Activated CD4-positive, alpha-beta T cell treated with anti-CD3 and anti-CD28 coated beads for 48 hours (primary cell): ENCODE results near the gene LHX4.
"Not testable (repeated sequence)": the region's sequence is repeated elsewhere in the genome, so short reads cannot be mapped to it uniquely, and the experiment has no call there.

Experiments
- DNase-seq: peaks from one replicate; pipeline ENCODE4 v3.0.0-alpha.2; 2020

Gene LHX4

GRCh38 chr1:180198196-180198595, 31.9 kb upstream of the LHX4 start:
- DNase-seq, result no peak

GRCh38 chr1:180198611-180199010, 31.5 kb upstream of the LHX4 start:
- no peak for DNase-seq

GRCh38 chr1:180199018-180199417, 31.0 kb upstream of the LHX4 start:
- DNase-seq, result no peak

- DNase-seq, result no peak
Observed at GRCh38 chr1:180201451-180202200, 28.4 kb upstream of the LHX4 start.

GRCh38 chr1:180202588-180202987, 27.5 kb upstream of the LHX4 start:
- not testable (repeated sequence) for DNase-seq

GRCh38 chr1:180204231-180204630, 25.8 kb upstream of the LHX4 start:
- no peak for DNase-seq

- DNase-seq, result no peak
Observed at GRCh38 chr1:180206581-180206980, 23.5 kb upstream of the LHX4 start.

GRCh38 chr1:180208264-180208663, 21.8 kb upstream of the LHX4 start:
- DNase-seq, result no peak

- DNase-seq, result no peak
Observed at GRCh38 chr1:180210008-180210620, 19.9 kb upstream of the LHX4 start.

GRCh38 chr1:180211156-180211859, 18.8 kb upstream of the LHX4 start:
- DNase-seq, result no peak

- no peak for DNase-seq
Observed at GRCh38 chr1:180211860-180212229, 18.2 kb upstream of the LHX4 start.

GRCh38 chr1:180213401-180214170, 16.5 kb upstream of the LHX4 start:
- peak; percentile 68 for DNase-seq

- no peak for DNase-seq
Observed at GRCh38 chr1:180215856-180216625, 14.0 kb upstream of the LHX4 start.

GRCh38 chr1:180217006-180217405, 13.1 kb upstream of the LHX4 start:
- DNase-seq, result no peak

GRCh38 chr1:180218806-180219765, 11.0 kb upstream of the LHX4 start:
- DNase-seq, result no peak

GRCh38 chr1:180219776-180220175, 10.3 kb upstream of the LHX4 start:
- DNase-seq, result no peak

- DNase-seq, result no peak
Observed at GRCh38 chr1:180221462-180221861, 8.6 kb upstream of the LHX4 start.

- DNase-seq, result no peak
Observed at GRCh38 chr1:180224902-180225301, 5.2 kb upstream of the LHX4 start.

- DNase-seq, result no peak
Observed at GRCh38 chr1:180225403-180225802, 4.7 kb upstream of the LHX4 start.

- DNase-seq, result no peak
Observed at GRCh38 chr1:180227861-180228647, 2.0 kb upstream of the LHX4 start.
